DMS 273 treated with DMSO at 0.1 percent for 48 hours (cell line): ENCODE results near the gene TSPAN9.

ENCODE experiments used
- DNase-seq: peaks from one replicate; lab custom pipeline; 2025; lab: John Stamatoyannopoulos, UW

TSPAN9 gene

DNA sequence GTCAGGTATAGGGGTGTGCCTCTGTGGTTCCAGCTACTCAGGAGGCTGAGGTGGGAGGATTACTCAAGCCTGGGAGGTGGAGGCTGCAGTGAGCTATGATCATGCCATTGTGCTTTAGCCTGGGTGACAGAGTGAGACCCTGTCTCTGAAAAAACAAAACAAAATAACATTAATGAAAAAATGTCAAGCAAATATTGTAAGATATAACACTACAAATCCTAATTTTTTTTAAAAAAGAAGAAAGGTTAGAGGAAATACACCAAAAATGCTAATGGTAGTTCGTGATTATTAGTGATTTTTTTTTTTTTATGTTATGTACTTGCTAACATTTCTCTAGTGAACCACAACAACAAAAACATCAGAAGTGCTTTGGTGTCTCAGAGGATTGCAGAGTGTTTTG, 47.7 kb downstream of the TSPAN9 start:
- DNase-seq = no peak

GRCh38 chr12:3125674-3126073, 48.5 kb downstream of the TSPAN9 start:
- DNase-seq = no peak

DNA sequence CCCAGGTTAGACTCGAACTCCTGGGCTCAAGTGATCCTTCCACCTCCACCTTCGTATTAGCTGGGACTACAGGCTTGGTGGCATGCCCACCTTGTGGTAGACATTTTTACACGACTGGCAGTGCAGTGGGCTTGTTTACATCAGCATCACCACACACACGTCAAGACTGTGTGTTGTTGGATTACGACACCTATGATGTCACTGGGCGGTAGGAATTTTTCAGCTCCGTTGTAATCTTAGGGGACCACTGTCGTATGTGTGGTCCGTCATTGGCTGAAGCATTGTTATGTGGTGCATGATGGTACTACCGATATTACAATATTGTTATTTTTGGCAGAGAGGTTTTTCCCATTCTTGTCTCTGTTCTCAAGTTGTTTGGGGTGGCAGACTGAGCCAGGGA, 50.7 kb downstream of the TSPAN9 start:
- no peak for DNase-seq

- no peak for DNase-seq
Observed at GRCh38 chr12:3128498-3129293, 51.5 kb downstream of the TSPAN9 start.

DNA sequence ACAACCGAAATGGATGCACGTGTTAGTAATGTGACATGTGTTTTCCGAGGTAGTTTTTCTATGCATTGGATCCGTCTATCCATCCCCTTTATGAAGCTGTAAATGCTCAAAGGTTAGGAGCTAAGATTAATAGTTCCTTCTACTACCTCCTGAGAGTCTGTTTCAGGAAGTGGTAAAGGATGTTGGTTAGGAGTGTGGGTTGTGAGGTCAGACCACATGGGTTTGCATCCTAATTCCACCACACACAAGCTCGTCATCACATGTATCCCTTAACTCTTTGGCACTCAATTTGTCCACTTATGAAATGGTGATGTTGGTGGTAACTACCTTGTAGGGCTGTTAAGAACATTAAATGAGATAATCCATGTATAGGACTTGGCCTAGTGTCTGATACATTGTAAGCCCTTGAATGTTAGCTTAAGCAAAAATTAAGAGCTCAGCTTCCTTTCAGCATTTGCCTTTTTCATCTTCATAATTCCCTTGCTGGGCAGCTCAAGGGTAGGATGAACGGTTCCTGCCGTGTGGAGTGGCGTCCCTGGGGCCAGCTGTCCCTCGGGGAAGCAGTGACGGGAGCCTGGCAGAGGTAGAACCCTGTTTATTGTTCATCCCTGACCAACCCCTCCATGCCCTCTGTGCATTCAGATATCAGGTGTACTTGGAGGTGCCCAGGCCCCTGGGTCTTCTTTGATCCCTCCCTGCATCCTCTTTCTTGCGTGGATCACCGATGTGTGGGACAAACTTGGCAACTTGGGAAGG, 52.3 kb downstream of the TSPAN9 start:
- no peak for DNase-seq

DNA sequence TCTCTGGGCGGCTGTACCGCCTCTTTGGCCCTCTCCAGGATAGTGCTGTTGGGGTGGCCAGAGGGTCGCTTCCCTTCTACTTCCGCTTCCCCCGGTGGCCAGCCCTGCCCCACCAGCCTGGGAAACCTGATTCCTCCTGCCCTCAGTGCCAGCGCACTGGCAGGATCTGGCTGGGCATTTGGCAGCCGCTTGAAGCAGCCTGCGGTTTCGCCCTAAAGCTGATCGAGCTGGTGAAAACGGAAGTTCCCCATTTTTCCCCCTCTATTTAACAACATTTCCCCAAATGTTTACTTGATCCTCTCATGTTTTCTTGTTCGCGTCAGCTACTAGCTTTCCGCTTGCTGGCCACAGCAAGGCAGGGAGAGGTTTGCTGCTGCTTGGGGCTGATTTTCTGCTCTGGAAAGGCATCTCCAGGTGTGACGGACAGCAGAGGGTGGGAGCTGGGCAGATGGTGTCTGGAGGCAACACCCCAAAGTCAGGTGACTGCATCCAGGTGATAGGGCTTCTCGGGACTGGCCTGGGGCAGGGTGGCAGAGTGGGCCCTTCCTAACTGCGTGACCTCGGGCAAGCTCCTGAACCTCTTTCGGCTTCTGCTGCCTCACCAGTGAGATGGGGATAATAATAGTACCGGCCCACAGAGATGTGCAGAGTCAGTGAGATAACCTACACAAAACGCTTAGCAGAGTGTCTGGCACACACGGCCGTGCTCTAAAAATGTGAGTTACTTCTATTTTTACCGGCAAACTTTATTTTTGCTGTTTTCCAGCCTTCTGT, 53.1 kb downstream of the TSPAN9 start:
- DNase-seq = no peak

- no peak for DNase-seq
Observed at GRCh38 chr12:3131129-3131528, 54.0 kb downstream of the TSPAN9 start.

DNA sequence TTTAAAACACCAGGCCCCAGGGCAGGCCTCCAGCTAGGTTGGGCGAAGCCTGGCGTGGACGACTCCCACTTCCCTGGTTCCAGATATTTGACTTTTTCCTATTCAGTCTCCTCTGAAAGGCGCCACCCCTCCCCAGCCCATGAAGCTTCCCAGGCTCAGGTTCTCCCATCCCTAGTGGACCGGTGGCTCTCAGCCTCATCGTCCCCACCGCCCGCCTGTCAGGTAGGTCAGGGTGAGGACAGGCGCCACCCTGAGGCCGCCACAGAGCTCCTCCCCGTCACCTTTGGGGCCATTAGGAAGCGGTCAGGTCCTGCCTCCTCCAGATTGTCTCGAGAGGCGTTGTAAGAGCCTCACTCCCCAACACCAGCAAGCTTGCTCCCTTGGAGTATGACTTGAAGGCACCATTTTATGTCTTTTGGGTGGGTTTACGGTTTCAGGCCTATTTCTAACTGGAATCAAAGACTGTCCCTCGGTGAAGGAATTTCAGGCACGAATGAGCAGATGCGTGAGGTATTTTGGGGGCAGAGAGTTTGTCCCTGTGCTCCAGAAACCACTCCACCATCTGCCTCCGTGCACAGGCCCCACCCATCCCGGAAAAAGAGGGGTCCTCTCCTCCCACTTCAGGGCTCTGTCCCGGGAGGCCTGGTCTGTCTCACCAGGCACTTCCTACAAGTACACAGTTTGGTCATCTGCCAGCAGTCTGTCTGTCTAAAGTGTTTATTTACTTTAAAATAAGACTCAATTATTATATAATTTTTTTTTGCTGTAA, 55.6 kb downstream of the TSPAN9 start:
- no peak for DNase-seq

- DNase-seq = no peak
Observed at GRCh38 chr12:3133405-3133783, 56.2 kb downstream of the TSPAN9 start.

- no peak for DNase-seq
Observed at GRCh38 chr12:3134126-3134525, 56.9 kb downstream of the TSPAN9 start.

GRCh38 chr12:3134526-3135135, 57.5 kb downstream of the TSPAN9 start:
- DNase-seq = no peak

GRCh38 chr12:3135522-3136461, 58.6 kb downstream of the TSPAN9 start:
- no peak for DNase-seq

GRCh38 chr12:3136641-3137267, 59.6 kb downstream of the TSPAN9 start:
- DNase-seq = no peak

GRCh38 chr12:3137268-3137781, 60.1 kb downstream of the TSPAN9 start:
- DNase-seq = no peak

DNA sequence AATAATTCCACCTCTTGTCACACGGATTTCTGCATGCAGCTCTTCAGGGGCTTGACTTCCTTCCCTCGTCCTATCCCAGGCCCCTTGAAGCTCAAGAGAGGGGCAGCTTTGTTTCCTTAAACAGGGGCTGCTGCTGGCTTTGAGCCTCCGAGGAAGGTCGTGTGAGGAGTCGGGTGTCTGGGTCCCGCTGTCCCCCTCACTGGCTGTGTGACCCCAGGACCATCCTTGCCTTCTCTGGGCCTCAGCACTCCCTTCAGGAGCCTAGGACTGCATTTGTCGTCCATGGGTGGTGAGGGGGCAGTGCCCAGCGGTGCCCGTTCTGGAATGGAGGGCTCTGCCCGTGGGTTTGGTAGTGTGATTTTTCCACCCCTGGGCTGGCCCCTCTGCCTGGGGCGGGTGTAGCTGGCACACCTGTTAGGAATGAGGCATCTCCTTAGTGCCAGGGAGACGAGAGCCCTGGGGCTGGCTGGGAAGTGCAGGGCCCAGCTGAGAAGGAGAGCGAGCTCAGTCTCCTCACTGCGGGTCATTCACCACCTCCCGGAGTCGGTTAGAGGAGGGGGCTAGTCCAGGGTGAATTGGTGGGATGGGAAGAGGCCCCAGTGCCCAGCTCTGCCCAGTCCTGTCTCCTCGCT, 60.8 kb downstream of the TSPAN9 start:
- no peak for DNase-seq

GRCh38 chr12:3138941-3139511, 61.8 kb downstream of the TSPAN9 start:
- DNase-seq = no peak

- no peak for DNase-seq
Observed at GRCh38 chr12:3139760-3140159, 62.6 kb downstream of the TSPAN9 start.

DNA sequence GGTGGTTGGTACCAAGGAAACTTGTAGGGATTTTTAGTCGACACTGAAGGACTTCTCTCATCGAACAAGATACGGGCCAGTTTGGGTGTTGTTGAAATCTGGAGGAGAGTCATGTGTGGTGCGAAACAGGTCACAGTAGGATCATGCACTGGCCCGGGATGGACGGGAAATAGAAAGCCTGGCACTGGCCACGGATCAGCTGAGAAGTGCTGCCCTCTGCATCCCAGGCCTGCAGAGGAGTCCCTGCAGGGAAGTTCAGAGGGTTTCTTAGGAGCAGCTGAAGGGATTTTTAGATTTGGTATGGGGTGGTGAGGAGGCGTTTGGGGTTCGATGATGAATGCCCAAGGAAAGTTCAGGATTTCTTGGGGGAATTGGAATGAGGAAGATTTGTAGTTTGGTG, 63.1 kb downstream of the TSPAN9 start:
- DNase-seq = no peak
